GM18867 (cell line): Measurements from ENCODE around the gene MITF.

Experiments used
- ATAC-seq: cut with Tn5 transposase; IDR thresholded peaks from one replicate; pipeline ENCODE4 v1.9.1; 2021; ENCODE audit warnings: mild to moderate bottlenecking, moderate library complexity; ENCODE audit not compliant: unreplicated experiment

MITF gene

GRCh38 chr3:70000563-70001081 is 261.4 kb downstream of the MITF start:
- ATAC-seq, result no peak

GRCh38 chr3:70003119-70003518 is 263.9 kb downstream of the MITF start:
- ATAC-seq, result no peak

DNA sequence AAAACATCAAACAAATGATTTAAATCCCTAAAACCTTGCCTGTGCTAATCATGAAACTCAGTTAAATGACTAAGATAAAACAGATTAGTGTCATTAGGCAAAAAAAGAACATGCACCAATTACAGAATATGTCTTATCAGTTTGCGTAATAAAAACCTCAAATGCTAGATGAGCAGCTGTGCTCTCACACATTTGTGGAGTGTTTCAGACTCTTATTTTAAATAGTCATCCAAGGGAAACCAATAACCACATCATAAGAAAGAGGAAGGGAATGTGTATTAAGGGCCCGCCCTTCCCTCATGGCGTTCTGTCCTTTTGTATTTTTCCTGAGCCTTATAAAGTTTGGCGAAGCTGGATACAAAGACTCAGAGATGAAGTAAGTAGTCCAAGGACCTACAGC is 266.8 kb downstream of the MITF start:
- no peak for ATAC-seq

DNA sequence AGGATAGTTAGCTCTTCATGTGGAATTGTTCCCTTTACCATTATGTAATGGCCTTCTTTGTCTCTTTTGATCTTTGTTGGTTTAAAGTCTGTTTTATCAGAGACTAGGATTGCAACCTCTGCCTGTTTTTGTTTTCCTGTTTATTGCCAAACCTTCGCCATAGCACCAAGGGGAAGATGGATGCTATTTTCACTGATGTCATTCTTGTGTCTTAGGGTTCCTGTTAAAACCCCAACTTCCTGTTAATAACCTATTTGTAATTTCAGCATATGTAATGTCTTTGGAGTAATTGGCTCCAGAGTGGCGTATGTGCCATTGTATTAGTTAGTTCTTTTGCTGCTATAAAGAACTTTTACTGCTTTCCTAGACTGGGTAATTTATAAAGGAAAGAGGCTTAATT is 271.1 kb downstream of the MITF start:
- no peak for ATAC-seq

GRCh38 chr3:70011582-70011981 is 272.3 kb downstream of the MITF start:
- ATAC-seq, result no peak
